Keratinocyte (primary cell): ENCODE data around the gene MAP2K4. TPM values are rescaled to one million over a fixed set of nuclear protein-coding genes. Genes with fewer than 3 reads are reported as not detected.

Source experiments
- DNase-seq: peaks from one replicate; pipeline ENCODE4 v3.0.0-alpha.2; 2011; ENCODE audit warnings: low read depth, missing footprints, low spot score
- FAIRE-seq: peaks from 2 replicates; lab custom pipeline; 2011; peaks lifted over from hg19 to GRCh38; lab: Jason Lieb, UNC
- H2AFZ ChIP-seq: 2 replicates; pipeline ENCODE4 v1.6.0; 2012; ENCODE audit warnings: low read length, control low read depth, inconsistent platforms; ENCODE audit not compliant: control insufficient read depth
- H3K27ac ChIP-seq: 2 replicates; pipeline ENCODE4 v1.5.1; 2011; ENCODE audit warnings: low read length; ENCODE audit not compliant: control insufficient read depth, insufficient read depth
- H3K27me3 ChIP-seq: 3 replicates; pipeline ENCODE4 v1.6.0; 2011; ENCODE audit warnings: low read length; ENCODE audit not compliant: control insufficient read depth, insufficient read depth; ENCODE audit errors: extremely low read depth
- H3K36me3 ChIP-seq, 2 experiments: 2 replicates in 1 of 2; 3 replicates in 1 of 2; pipeline ENCODE4 v1.5.1; 2011; ENCODE audit warnings: low read length in 2 of 2, mild to moderate bottlenecking in 1 of 2; ENCODE audit not compliant: control insufficient read depth in 2 of 2, insufficient read depth in 2 of 2; ENCODE audit errors: extremely low read depth in 1 of 2
- H3K4me1 ChIP-seq: 3 replicates; pipeline ENCODE4 v1.5.1; 2011; ENCODE audit warnings: low read length; ENCODE audit not compliant: control insufficient read depth, insufficient read depth; ENCODE audit errors: extremely low read depth
- H3K4me2 ChIP-seq: 3 replicates; pipeline ENCODE4 v1.6.0; 2011; ENCODE audit warnings: low read depth, low read length; ENCODE audit not compliant: control insufficient read depth, insufficient read depth; ENCODE audit errors: extremely low read depth
- H3K4me3 ChIP-seq, 3 experiments: fragments of 200-600 bp in 1 of 3; sonication (generic) in 1 of 3; 2 replicates in 2 of 3; 3 replicates in 1 of 3; pipeline ENCODE4 v1.5.1; 2011 to 2016; ENCODE audit warnings: low read length in 3 of 3, mild to moderate bottlenecking in 3 of 3, control low read depth in 2 of 3, inconsistent platforms in 1 of 3, low read depth in 1 of 3, mixed read lengths in 1 of 3, mixed run types in 1 of 3, moderate library complexity in 1 of 3; ENCODE audit not compliant: control insufficient read depth in 2 of 3, insufficient read depth in 2 of 3; ENCODE audit errors: extremely low read depth in 1 of 3
- H3K79me2 ChIP-seq: 2 replicates; pipeline ENCODE4 v1.6.0; 2012; ENCODE audit warnings: low read length; ENCODE audit not compliant: control insufficient read depth, insufficient read depth
- H3K9ac ChIP-seq: 3 replicates; pipeline ENCODE4 v1.6.0; 2011; ENCODE audit warnings: low read length; ENCODE audit not compliant: control insufficient read depth, insufficient read depth; ENCODE audit errors: extremely low read depth
- H3K9me1 ChIP-seq: 3 replicates; pipeline ENCODE4 v1.6.0; 2011; ENCODE audit warnings: low read length; ENCODE audit not compliant: control insufficient read depth, insufficient read depth; ENCODE audit errors: extremely low read depth
- H3K9me3 ChIP-seq: 2 replicates; pipeline ENCODE4 v1.5.1; 2012; ENCODE audit warnings: low read depth, low read length; ENCODE audit not compliant: control insufficient read depth
- H4K20me1 ChIP-seq: 3 replicates; pipeline ENCODE4 v1.6.0; 2011; ENCODE audit warnings: low read length; ENCODE audit not compliant: control insufficient read depth, insufficient read depth; ENCODE audit errors: extremely low read depth
- EZH2 ChIP-seq: IDR thresholded peaks from one replicate; pipeline ENCODE4 v1.6.1; 2012; ENCODE audit warnings: inconsistent platforms, mild to moderate bottlenecking, low read length, moderate library complexity
- dilution Hi-C: fragments of 300-500 bp; cut with MboI; formaldehyde crosslinking; loops from one replicate; pipeline ENCODE4 v1.7.0; 2020; ENCODE audit warnings: low sequenced_read_pairs; ENCODE audit not compliant: extremely low pct_ligation_motif_present
- polyA plus RNA-seq, 5 experiments: library from polyadenylated mRNA; depleted of rRNA in 3 of 5; stranded (reverse) in 3 of 5; stranded (forward) in 1 of 5; unstranded in 1 of 5; fragments of >200 nt; gene quantifications; 1 replicate in 1 of 5; 2 replicates in 3 of 5; 3 replicates in 1 of 5; pipeline versions ENCODE4 v1.2.1 to v1.2.3, GENCODE V29; 2011 to 2012; ENCODE audit warnings: missing spikeins in 2 of 5, low read depth in 1 of 5, low replicate concordance in 1 of 5
- TF ChIP-seq, protein P1 (sequence below), 3 experiments: IDR thresholded peaks in 1 of 3; conservative IDR thresholded peaks in 1 of 3; optimal IDR thresholded peaks in 1 of 3; 2 replicates in 2 of 3; 3 replicates in 1 of 3; pipeline versions ENCODE3 to v1.5.1; 2011; ENCODE audit warnings: low read length in 3 of 3, mild to moderate bottlenecking in 3 of 3, moderate library complexity in 2 of 3, control low read depth in 1 of 3, inconsistent platforms in 1 of 3; ENCODE audit not compliant: insufficient read depth in 2 of 3; ENCODE audit errors: extremely low read depth in 1 of 3

The MAP2K4 gene
- polyA plus RNA-seq, 1 donor (not counting 4 experiments of a cell fraction or from before 2014, with no cell fraction given), result 37.3 TPM

DNA sequence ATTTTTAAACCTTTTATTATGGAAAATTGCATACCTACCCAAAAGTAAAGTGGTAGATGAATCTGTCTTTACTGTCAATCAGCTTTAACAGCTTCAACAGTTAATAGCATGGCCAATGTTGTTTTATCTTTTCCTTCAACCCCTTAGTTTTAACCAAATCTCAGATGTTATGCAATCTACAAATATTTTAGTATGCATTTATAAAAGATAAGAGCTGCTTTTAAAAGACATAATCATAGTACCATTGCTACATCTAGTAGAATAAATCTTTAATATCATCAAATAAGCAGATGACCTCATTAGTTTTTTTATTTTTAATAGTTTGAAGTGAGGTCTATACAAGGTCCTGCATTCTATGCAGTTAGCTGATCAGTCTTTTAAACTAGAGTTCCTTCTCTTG is 37.9 kb downstream of the MAP2K4 start:
- Histone ChIP-seq H3K27me3 (no peaks in the 10 kb centered on the region), H3K9me3 (no peaks in the 10 kb centered on the region), H3K4me2 (no peak overlapping the region), H3K9ac (no peak overlapping the region), H3K27ac (no peak overlapping the region), H3K79me2 (peaks cover 37% of the 10 kb centered on the region), H3K4me3 (no peak overlapping the region), H4K20me1 (no peaks in the 10 kb centered on the region), H2AFZ (no peak overlapping the region), H3K36me3 (no peaks in the 10 kb centered on the region), H3K4me1 (peaks cover 2% of the 10 kb centered on the region), H3K9me1 (no peaks in the 10 kb centered on the region)
- TF ChIP-seq EZH2, result no peak
- TF ChIP-seq, protein P1, sequence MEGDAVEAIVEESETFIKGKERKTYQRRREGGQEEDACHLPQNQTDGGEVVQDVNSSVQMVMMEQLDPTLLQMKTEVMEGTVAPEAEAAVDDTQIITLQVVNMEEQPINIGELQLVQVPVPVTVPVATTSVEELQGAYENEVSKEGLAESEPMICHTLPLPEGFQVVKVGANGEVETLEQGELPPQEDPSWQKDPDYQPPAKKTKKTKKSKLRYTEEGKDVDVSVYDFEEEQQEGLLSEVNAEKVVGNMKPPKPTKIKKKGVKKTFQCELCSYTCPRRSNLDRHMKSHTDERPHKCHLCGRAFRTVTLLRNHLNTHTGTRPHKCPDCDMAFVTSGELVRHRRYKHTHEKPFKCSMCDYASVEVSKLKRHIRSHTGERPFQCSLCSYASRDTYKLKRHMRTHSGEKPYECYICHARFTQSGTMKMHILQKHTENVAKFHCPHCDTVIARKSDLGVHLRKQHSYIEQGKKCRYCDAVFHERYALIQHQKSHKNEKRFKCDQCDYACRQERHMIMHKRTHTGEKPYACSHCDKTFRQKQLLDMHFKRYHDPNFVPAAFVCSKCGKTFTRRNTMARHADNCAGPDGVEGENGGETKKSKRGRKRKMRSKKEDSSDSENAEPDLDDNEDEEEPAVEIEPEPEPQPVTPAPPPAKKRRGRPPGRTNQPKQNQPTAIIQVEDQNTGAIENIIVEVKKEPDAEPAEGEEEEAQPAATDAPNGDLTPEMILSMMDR (optimal IDR thresholded peaks at IDR 0.05 in 1 of 3, IDR thresholded peaks at IDR 0.05 in 1 of 3, conservative IDR thresholded peaks at IDR 0.05 in 1 of 3; ENCODE audit: extremely low read depth in 1 of 3, insufficient read depth in 2 of 3, low read length in 3 of 3), result no peak
- FAIRE-seq (no peak), DNase-seq (no peak)
- dilution Hi-C loops, result no loop called here

DNA sequence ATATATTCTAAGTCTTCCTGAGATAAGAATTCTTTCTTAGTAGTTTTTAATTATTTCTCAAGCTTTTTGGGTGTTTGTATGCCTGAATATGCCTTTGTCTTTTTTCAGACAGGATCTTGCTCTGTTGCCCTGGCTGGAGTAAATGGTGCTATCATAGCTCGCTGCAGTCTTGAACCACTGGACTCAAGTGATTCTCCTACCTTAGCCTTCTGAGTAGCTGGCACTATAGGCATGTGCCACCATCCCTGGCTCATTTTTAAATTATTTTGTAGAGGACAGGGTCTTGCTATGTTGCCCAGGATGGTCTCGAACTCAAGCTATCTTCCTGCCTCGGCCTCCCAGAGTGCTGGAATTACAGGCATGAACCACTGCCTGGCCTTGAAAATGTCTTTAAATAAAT is 41.6 kb downstream of the MAP2K4 start:
- H4K20me1 ChIP-seq, result no peaks in the 10 kb centered on the region
- no peak overlapping the region for H3K27ac ChIP-seq
- TF ChIP-seq, protein P1 (optimal IDR thresholded peaks at IDR 0.05 in 1 of 3, IDR thresholded peaks at IDR 0.05 in 1 of 3, conservative IDR thresholded peaks at IDR 0.05 in 1 of 3; ENCODE audit: extremely low read depth in 1 of 3, insufficient read depth in 2 of 3, low read length in 3 of 3), result no peak
- H3K9ac ChIP-seq, result no peak overlapping the region
- FAIRE-seq, result no peak
- no peaks in the 10 kb centered on the region for H3K9me3 ChIP-seq
- H3K27me3 ChIP-seq, result no peaks in the 10 kb centered on the region
- no peaks in the 10 kb centered on the region for H3K9me1 ChIP-seq
- H3K79me2 ChIP-seq, result peaks cover 36% of the 10 kb centered on the region
- dilution Hi-C loops, result no loop called here
- H2AFZ ChIP-seq, result no peak overlapping the region
- H3K4me2 ChIP-seq, result no peak overlapping the region
- no peaks in the 10 kb centered on the region for H3K36me3 ChIP-seq
- DNase-seq, result no peak
- H3K4me1 ChIP-seq, result no peaks in the 10 kb centered on the region
- no peak overlapping the region for H3K4me3 ChIP-seq
